Neural progenitor cell (in vitro differentiated cells): ENCODE data around the gene CMTM4. TPM values are rescaled to one million over a fixed set of nuclear protein-coding genes. Genes with fewer than 3 reads are reported as not detected.

Experiments used
- DNase-seq: peaks from one replicate; pipeline ENCODE4 v3.0.0-alpha.2; 2016; ENCODE audit warnings: low spot score
- H2AFZ ChIP-seq: fragments of 200-600 bp; sonication (generic); replicated peaks from 2 replicates; pipeline ENCODE4 v1.6.1; 2016; ENCODE audit warnings: antibody characterized with exemption
- H3F3A ChIP-seq: fragments of 200-600 bp; sonication (generic); 2 replicates; pipeline ENCODE4 v1.6.1; 2016; ENCODE audit warnings: antibody characterized with exemption, low read depth
- H3K27ac ChIP-seq: fragments of 200-600 bp; sonication (generic); 2 replicates; pipeline ENCODE4 v1.5.1; 2016; ENCODE audit warnings: mild to moderate bottlenecking
- H3K27me3 ChIP-seq: fragments of 200-600 bp; sonication (generic); 2 replicates; pipeline ENCODE4 v1.6.1; 2016; ENCODE audit warnings: mild to moderate bottlenecking, moderate library complexity
- H3K36me3 ChIP-seq: fragments of 200-600 bp; sonication (generic); 2 replicates; pipeline ENCODE4 v1.5.1; 2016
- H3K4me1 ChIP-seq: fragments of 200-600 bp; sonication (generic); 2 replicates; pipeline ENCODE4 v1.6.1; 2016; ENCODE audit warnings: mixed run types
- H3K4me2 ChIP-seq: fragments of 200-600 bp; sonication (generic); 2 replicates; pipeline ENCODE4 v1.6.1; 2016
- H3K4me3 ChIP-seq: fragments of 200-600 bp; sonication (generic); 2 replicates; pipeline ENCODE4 v1.5.1; 2016
- H3K79me2 ChIP-seq: fragments of 200-600 bp; sonication (generic); 2 replicates; pipeline ENCODE4 v1.6.1; 2016; ENCODE audit warnings: low read depth
- H3K9ac ChIP-seq: fragments of 200-600 bp; sonication (generic); 2 replicates; pipeline ENCODE4 v1.6.1; 2016
- H3K9me3 ChIP-seq: fragments of 200-600 bp; sonication (generic); 2 replicates; pipeline ENCODE4 v1.5.1; 2016; ENCODE audit warnings: low read depth
- H4K20me1 ChIP-seq: fragments of 200-600 bp; sonication (generic); 2 replicates; pipeline ENCODE4 v1.6.1; 2016; ENCODE audit warnings: low read depth
- H3K27ac Mint-ChIP-seq: 3 replicates; pipeline ENCODE4 v1.8.0; 2021; ENCODE audit warnings: mixed read lengths
- H3K27me3 Mint-ChIP-seq: 2 replicates; pipeline ENCODE4 v1.8.0; 2022; ENCODE audit warnings: low read depth, mild to moderate bottlenecking, inconsistent platforms, moderate library complexity, mixed read lengths; ENCODE audit not compliant: insufficient read depth
- H3K36me3 Mint-ChIP-seq: 3 replicates; pipeline ENCODE4 v1.8.0; 2021; ENCODE audit warnings: mixed read lengths
- H3K4me1 Mint-ChIP-seq: 3 replicates; pipeline ENCODE4 v1.8.0; 2021; ENCODE audit warnings: mixed read lengths
- H3K4me3 Mint-ChIP-seq: 3 replicates; pipeline ENCODE4 v1.8.0; 2021; ENCODE audit warnings: mild to moderate bottlenecking, moderate library complexity, mixed read lengths
- H3K9me3 Mint-ChIP-seq: 3 replicates; pipeline ENCODE4 v1.8.0; 2020; ENCODE audit warnings: mixed read lengths
- CTCF ChIP-seq: fragments of 200-600 bp; sonication (generic); IDR thresholded peaks from 2 replicates; pipeline ENCODE4 v1.5.1; 2017; ENCODE audit warnings: antibody characterized with exemption, mild to moderate bottlenecking
- EZH2 ChIP-seq: fragments of 200-600 bp; sonication (generic); IDR thresholded peaks from 2 replicates; pipeline ENCODE4 v1.6.1; 2017; ENCODE audit warnings: antibody characterized with exemption, mild to moderate bottlenecking, moderate library complexity
- EZH2phosphoT487 ChIP-seq: fragments of 200-600 bp; sonication (generic); IDR thresholded peaks from 2 replicates; pipeline ENCODE4 v1.6.1; 2017; ENCODE audit warnings: antibody characterized with exemption
- total RNA-seq: library from RNA; depleted of rRNA; stranded (reverse); fragments of >200 nt; gene quantifications from 2 replicates; pipeline ENCODE4 v1.2.3, GENCODE V29; 2015; ENCODE audit warnings: low replicate concordance

Gene CMTM4
- total RNA-seq, 1 donor from 2014 or later = 25.9 TPM

- DNase-seq = no peak
- no peak overlapping the region for H3K4me2 ChIP-seq
- no peaks in the 10 kb centered on the region for H3K27me3 ChIP-seq
- no peak overlapping the region for H3K4me3 ChIP-seq
- H3K27ac ChIP-seq = no peak overlapping the region
- no peaks in the 10 kb centered on the region for H3K36me3 ChIP-seq
- no peak overlapping the region for H3K9ac ChIP-seq
- Mint-ChIP-seq H3K9me3 (no peaks in the 10 kb centered on the region), H3K27me3 (no peaks in the 10 kb centered on the region), H3K36me3 (no peaks in the 10 kb centered on the region), H3K4me1 (no peaks in the 10 kb centered on the region), H3K27ac (no peak overlapping the region), H3K4me3 (no peak overlapping the region)
- no peaks in the 10 kb centered on the region for H3K4me1 ChIP-seq
- no peaks in the 10 kb centered on the region for H3K79me2 ChIP-seq
- H3F3A ChIP-seq = no peaks in the 10 kb centered on the region
- H3K9me3 ChIP-seq = no peaks in the 10 kb centered on the region
- no peak overlapping the region for H2AFZ ChIP-seq
- no peak for TF ChIP-seq CTCF
- no peak for TF ChIP-seq EZH2
- H4K20me1 ChIP-seq = no peaks in the 10 kb centered on the region
Observed at GRCh38 chr16:66640724-66641314, 55.7 kb downstream of the CMTM4 start.

GRCh38 chr16:66639091-66639885 is 57.3 kb downstream of the CMTM4 start:
- Histone ChIP-seq H3K4me1 (no peaks in the 10 kb centered on the region), H3K27ac (no peak overlapping the region), H3K79me2 (no peaks in the 10 kb centered on the region), H4K20me1 (no peaks in the 10 kb centered on the region), H3K9me3 (no peaks in the 10 kb centered on the region), H3K4me2 (no peak overlapping the region), H3F3A (no peaks in the 10 kb centered on the region), H3K4me3 (no peak overlapping the region), H3K27me3 (no peaks in the 10 kb centered on the region), H2AFZ (no peak overlapping the region), H3K36me3 (no peaks in the 10 kb centered on the region), H3K9ac (no peak overlapping the region)
- no peak overlapping the region for H3K27ac Mint-ChIP-seq
- DNase-seq = no peak
- H3K36me3 Mint-ChIP-seq = peaks cover 2% of the 10 kb centered on the region
- H3K27me3 Mint-ChIP-seq = no peaks in the 10 kb centered on the region
- H3K4me3 Mint-ChIP-seq = no peak overlapping the region
- no peaks in the 10 kb centered on the region for H3K4me1 Mint-ChIP-seq
- TF ChIP-seq EZH2 (no peak), CTCF (no peak), EZH2phosphoT487 (no peak)
- no peaks in the 10 kb centered on the region for H3K9me3 Mint-ChIP-seq

- Mint-ChIP-seq H3K27me3 (peaks cover 5% of the 10 kb centered on the region), H3K9me3 (no peaks in the 10 kb centered on the region), H3K4me1 (no peaks in the 10 kb centered on the region), H3K27ac (no peak overlapping the region), H3K36me3 (peaks cover 2% of the 10 kb centered on the region), H3K4me3 (no peak overlapping the region)
- no peaks in the 10 kb centered on the region for H4K20me1 ChIP-seq
- H3K27me3 ChIP-seq = no peaks in the 10 kb centered on the region
- H3K36me3 ChIP-seq = no peaks in the 10 kb centered on the region
- no peak for DNase-seq
- H3K4me1 ChIP-seq = no peaks in the 10 kb centered on the region
- H3K4me2 ChIP-seq = no peak overlapping the region
- H3K4me3 ChIP-seq = no peak overlapping the region
- H2AFZ ChIP-seq = no peak overlapping the region
- H3F3A ChIP-seq = no peaks in the 10 kb centered on the region
- TF ChIP-seq EZH2 (no peak), EZH2phosphoT487 (no peak), CTCF (no peak)
- H3K9ac ChIP-seq = no peak overlapping the region
- H3K9me3 ChIP-seq = no peaks in the 10 kb centered on the region
- no peak overlapping the region for H3K27ac ChIP-seq
- H3K79me2 ChIP-seq = no peaks in the 10 kb centered on the region
Observed at GRCh38 chr16:66637806-66638205, 58.7 kb downstream of the CMTM4 start.
